GM21737 (cell line): ENCODE measurements around the gene ARMC7.

Experiments
- ATAC-seq: cut with Tn5 transposase; IDR thresholded peaks from one replicate; pipeline ENCODE4 v1.9.1; 2021; ENCODE audit warnings: mild to moderate bottlenecking, moderate library complexity; ENCODE audit not compliant: unreplicated experiment

The ARMC7 gene

GRCh38 chr17:75098861-75099260, 10.9 kb upstream of the ARMC7 start:
- ATAC-seq, result no peak

GRCh38 chr17:75099881-75100595, 9.7 kb upstream of the ARMC7 start:
- no peak for ATAC-seq

GRCh38 chr17:75102385-75102821, 7.4 kb upstream of the ARMC7 start:
- ATAC-seq, result no peak

GRCh38 chr17:75103601-75104554, 5.9 kb upstream of the ARMC7 start:
- ATAC-seq, result no peak

GRCh38 chr17:75105126-75106080, 4.4 kb upstream of the ARMC7 start:
- no peak for ATAC-seq

DNA sequence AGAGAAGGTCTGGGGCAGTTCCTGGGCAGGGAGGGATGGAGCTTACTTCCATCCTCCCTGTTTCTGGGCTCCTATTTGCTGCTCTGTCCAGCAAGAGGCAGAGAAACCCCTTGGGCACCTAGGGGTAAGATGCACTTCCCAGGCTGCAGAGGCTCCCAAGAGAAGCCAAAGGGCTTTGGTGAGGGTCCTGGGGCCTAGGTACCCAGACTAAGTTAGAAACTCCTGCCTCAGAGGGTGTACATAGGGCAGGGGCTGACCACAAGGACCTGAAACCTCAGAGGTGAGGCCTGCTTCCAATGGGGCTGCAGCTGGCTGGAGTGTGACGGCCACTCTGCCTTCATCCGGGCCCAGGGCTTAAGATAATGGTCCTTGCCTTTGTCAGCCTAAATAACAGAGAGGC, 1.6 kb upstream of the ARMC7 start:
- no peak for ATAC-seq

DNA sequence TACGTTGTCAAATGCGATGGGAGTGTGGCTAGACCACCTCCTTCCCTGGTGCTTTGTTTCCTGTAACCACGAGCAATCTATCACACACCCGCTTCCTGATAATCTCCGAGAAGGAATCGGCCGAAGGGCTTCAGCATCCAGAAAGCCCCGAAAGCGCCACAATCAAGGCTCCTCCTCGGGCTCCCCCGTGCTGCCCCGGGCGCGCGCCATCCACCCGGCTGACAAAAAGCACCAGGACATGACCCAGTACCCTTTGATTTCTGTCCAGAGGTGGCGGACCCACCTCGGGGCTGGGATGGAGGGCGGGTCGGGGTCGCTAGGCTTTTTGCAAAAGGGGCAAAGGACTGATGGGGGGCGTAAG, 743 bp upstream of the ARMC7 start:
- no peak for ATAC-seq

DNA sequence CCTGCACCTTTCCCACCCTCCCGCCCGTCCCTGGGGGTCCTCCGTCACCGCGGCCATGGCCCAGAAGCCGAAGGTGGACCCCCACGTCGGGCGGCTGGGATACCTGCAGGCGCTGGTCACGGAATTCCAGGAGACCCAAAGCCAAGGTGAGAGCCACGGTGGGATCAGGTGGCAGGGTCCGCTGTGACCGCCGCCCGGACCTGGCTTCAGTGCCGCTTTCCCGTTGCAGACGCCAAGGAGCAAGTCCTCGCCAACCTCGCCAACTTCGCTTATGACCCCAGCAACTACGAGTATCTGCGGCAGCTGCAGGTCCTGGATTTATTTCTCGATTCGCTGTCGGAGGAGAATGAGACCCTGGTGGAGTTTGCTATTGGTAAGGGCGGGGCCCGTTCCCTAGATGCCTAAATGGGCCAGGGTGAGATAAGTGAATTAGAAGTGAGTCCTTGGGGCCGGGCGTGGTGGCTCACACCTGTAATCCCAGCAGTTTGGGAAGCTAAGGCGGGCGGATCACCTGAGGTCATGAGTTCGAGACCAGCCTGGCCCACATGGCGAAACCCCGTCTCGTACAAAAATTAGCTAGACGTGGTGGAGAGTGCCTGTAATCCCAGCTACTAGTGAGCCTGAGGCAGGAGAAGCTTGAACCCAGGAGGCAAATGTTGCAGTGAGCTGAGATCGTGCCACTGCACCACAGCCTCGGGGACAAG, 617 bp downstream of the ARMC7 start:
- ATAC-seq, result no peak

GRCh38 chr17:75111777-75112335, 2.1 kb downstream of the ARMC7 start:
- ATAC-seq, result no peak

GRCh38 chr17:75113798-75114551, 4.2 kb downstream of the ARMC7 start:
- ATAC-seq, result no peak

DNA sequence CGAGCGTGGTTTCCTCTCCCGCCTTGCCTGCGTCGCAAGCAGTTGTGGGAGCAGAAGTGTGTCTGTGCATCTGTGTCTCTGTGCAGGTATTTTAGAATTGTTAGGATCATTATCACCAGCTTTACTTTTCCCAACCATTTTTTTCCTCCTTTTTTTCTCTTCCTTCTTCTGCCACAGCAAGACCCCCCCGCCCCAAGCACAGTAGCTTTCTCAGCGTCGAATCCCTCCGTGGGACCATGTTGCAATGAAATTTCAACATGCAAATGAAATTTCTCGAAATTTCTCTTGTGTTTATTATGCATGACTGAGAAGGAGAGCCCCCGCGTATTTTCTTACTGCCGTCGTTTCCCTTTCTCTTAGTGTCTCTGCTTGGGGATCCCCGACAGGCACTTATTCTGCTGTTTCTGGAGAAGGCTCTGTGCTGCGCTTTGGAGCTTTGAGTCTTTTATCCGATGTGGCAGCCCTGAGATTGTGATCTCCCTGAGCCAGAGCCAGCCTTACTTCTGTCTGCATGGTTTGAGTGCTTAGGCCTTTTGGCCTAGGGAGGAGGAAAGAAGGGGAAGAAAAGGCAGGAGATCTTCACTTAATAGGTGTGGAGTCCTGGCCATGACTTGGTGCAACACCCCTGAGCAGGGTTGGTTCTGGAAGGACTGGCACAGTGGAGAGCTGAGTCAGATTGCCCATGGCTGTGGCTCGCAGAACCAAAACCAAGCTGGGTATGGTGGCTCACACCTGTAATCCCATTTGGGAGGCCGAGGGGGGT, 5.0 kb downstream of the ARMC7 start:
- no peak for ATAC-seq

- no peak for ATAC-seq
Observed at GRCh38 chr17:75115555-75115954, 5.8 kb downstream of the ARMC7 start.

DNA sequence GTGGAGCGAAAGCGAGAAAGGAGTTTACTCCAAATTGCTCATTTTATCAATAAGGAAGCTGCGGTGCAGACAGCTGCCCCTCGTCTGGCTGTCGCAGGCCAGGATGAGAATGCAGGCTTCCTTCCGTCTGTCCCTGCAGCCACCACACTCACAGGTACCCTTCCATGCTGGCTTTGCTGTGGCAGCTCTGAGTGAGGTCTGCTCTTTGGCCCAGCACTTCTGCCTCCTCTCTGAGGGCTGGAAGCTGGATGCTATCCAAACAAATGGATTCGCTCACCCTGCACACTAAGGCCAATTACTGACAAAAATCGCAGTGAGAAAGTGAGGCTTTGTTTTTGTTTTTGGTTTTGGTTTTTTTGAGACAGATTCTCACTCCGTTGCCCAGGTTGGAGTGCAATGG, 7.0 kb downstream of the ARMC7 start:
- ATAC-seq, result no peak

GRCh38 chr17:75118307-75118706, 8.5 kb downstream of the ARMC7 start:
- ATAC-seq, result no peak

GRCh38 chr17:75124041-75124818, 14.5 kb downstream of the ARMC7 start:
- ATAC-seq, result no peak

- no peak for ATAC-seq
Observed at GRCh38 chr17:75124819-75125162, 15.0 kb downstream of the ARMC7 start.

GRCh38 chr17:75125984-75126383, 16.2 kb downstream of the ARMC7 start:
- no peak for ATAC-seq

DNA sequence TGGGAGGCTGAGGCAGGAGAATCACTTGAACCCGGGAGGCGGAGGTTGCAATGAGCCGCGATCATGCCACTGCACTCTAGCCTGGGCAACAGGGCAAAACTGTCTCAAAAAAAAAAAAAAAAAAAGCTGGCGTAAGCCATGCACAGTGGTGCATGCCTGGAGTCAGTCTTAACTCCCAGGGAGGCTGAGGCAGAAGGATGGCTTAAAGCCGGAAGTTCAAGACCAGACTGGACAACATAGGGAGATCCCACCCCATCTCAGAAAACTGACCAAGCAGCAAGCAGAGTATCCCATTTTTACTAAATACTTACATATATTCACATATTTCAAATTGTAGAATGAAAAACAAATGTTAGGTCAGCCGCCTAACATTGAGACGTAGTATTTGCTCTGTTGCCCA, 17.2 kb downstream of the ARMC7 start:
- no peak for ATAC-seq
